ENCODE results near the gene MKNK2.
A peak's percentile ranks its signal among the peaks of the same experiment; 100 is the strongest.
"Not testable (repeated sequence)": the region's sequence is repeated elsewhere in the genome, so short reads cannot be mapped to it uniquely, and the experiment has no call there.

MKNK2 gene

GRCh38 chr19:1992759-1993260 lies 58.2 kb downstream of the MKNK2 start:
- ATAC-seq: no peak
- DNase-seq: peak; percentile 45

DNA sequence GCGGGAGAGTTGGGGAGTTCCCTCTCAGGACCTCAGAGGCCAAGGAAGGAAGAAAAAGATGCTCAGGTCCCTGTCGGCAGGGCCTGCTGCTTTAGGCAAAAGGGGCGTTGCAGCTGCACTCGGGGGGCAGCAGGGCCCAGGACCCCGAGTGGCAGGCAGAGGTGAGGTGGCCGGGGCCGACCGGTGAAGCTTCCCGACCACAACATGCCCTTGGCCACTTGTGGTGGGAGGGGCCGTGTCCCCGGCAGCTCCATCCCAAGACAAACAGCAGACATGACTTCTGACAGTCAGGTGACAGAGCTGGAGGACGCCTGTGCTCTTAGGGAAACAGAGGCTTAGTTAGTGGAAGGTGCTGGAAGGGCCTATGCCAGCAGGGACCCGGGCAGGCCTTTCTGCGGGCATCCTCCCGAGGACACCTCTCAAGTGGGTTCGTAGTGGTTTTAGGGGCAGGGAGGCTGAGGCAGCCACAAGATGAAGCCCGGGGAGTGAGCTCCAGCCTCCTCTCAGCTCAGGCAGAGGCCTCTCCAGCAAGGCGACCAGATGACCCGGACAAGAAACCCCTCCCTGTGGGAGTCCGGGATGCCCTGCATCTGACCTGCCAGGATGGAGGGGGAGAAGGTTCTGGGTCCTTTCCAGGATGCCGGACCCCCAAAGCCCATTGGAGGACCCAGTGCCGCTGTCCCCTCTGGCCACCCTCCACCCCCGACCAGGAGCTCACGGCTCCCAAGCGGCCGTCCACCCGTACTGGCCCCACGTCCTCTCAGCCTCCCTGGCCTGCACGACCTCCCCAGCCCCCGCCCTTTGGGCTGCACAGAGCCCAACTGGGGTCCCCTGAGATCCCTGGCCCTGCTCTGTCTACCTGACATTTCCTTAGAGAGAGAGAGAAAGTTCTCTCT lies 59.8 kb downstream of the MKNK2 start:
- ATAC-seq (no peak), DNase-seq (no peak)

- DNase-seq (no peak), ATAC-seq (no peak)
Observed at GRCh38 chr19:1990230-1991017, 60.6 kb downstream of the MKNK2 start.

DNA sequence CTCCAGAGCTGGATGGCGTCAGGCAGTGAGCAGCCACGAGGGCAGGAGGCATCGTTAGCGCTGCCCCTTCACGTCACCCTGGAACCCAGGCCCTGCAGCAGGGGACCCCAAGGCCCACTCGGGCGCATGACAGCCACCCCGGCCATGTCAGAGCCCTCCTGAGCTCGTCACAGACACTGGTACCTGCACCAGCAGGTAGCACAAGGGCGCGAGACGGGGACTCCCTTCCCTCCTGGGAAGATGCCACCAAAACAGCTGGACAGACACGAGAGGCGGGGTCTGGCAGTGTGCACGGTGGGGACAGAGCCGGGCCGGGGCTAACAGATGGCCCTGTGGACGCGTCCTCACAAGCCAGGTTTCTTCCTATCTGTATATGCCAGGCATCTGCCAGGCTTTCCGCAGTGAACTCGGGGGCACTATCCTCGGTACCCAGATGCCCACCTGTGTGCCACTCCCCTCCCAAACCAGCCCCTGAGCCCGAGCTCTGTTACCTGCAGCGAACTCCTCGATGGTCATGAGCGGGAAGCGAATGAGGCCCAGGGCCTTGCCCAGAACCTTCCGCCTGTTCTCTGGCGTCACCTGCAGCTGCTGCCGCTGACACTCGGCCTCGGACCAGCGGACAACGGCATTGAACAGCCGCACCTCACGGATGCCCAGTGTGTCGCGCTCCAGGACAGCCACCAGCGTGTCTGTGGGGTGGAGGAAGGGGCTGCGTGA lies 61.4 kb downstream of the MKNK2 start:
- no peak for DNase-seq
- no peak for ATAC-seq

DNA sequence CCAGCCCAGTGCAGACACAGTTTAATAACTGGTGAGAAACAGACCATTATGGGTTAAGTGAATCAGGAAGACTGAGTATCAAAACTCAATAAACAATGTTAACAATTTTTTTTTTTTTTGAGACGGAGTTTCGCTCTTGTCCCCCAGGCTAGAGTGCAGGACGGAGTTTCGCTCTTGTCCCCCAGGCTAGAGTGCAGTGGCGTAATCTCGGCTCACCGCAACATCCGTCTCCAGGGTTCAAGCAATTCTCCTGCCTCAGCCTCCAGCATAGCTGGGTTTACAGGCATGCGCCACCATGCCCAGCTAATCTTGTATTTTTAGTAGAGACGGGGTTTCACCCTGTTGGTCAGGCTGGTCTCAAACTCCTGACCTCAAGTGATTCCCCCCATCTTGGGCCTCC lies 62.6 kb downstream of the MKNK2 start:
- not testable (repeated sequence) for ATAC-seq

More for the DNA sequence above, 62.6 kb downstream of the MKNK2 start:
- DNase-seq: not testable (repeated sequence)
